Fibroblast of skin of scalp (primary cell): Measurements from ENCODE around the gene HOPX.
A peak's percentile ranks its signal among the peaks of the same experiment; 100 is the strongest.
"Not testable (repeated sequence)": the region's sequence is repeated elsewhere in the genome, so short reads cannot be mapped to it uniquely, and the experiment has no call there.

Source experiments
- DNase-seq: peaks from one replicate; pipeline ENCODE4 v3.0.0-alpha.2; 2013

Gene HOPX

GRCh38 chr4:56688094-56688647, 7.1 kb upstream of the HOPX start:
- no peak for DNase-seq

GRCh38 chr4:56686537-56687231, 5.6 kb upstream of the HOPX start:
- DNase-seq, result no peak

- peak; percentile 70 for DNase-seq
These were observed 3.4 kb upstream of the HOPX start for GRCh38 chr4:56684320-56685050.

- no peak for DNase-seq
These were observed 2.4 kb upstream of the HOPX start for GRCh38 chr4:56683455-56683854.

- no peak for DNase-seq
These were observed 893 bp upstream of the HOPX start for GRCh38 chr4:56681853-56682525.

- DNase-seq, result no peak
These were observed 830 bp downstream of the HOPX start for GRCh38 chr4:56680266-56680665.

GRCh38 chr4:56677711-56678110, 3.4 kb downstream of the HOPX start:
- no peak for DNase-seq

GRCh38 chr4:56674984-56675383, 6.1 kb downstream of the HOPX start:
- DNase-seq, result no peak

- DNase-seq, result no peak
These were observed 9.2 kb downstream of the HOPX start for GRCh38 chr4:56671860-56672259.

- DNase-seq, result no peak
These were observed 9.7 kb downstream of the HOPX start for GRCh38 chr4:56671373-56671772.

GRCh38 chr4:56668267-56668666, 12.8 kb downstream of the HOPX start:
- DNase-seq, result no peak

- DNase-seq, result not testable (repeated sequence)
These were observed 13.7 kb downstream of the HOPX start for GRCh38 chr4:56667396-56667795.

- DNase-seq, result no peak
These were observed 14.8 kb downstream of the HOPX start for GRCh38 chr4:56666279-56666678.

- DNase-seq, result no peak
These were observed 15.3 kb downstream of the HOPX start for GRCh38 chr4:56665781-56666180.

- DNase-seq, result no peak
These were observed 18.2 kb downstream of the HOPX start for GRCh38 chr4:56662782-56663468.

- DNase-seq, result no peak
These were observed 21.1 kb downstream of the HOPX start for GRCh38 chr4:56659946-56660345.

GRCh38 chr4:56658528-56658927, 22.6 kb downstream of the HOPX start:
- DNase-seq, result peak; percentile 27

GRCh38 chr4:56657818-56658217, 23.3 kb downstream of the HOPX start:
- no peak for DNase-seq

- DNase-seq, result no peak
These were observed 24.0 kb downstream of the HOPX start for GRCh38 chr4:56657128-56657527.

- DNase-seq, result peak; percentile 18
These were observed 24.8 kb downstream of the HOPX start for GRCh38 chr4:56656346-56656643.

GRCh38 chr4:56655627-56656345, 25.3 kb downstream of the HOPX start:
- no peak for DNase-seq

GRCh38 chr4:56655209-56655626, 25.9 kb downstream of the HOPX start:
- DNase-seq, result peak; percentile 39
